K562 (cell line): ENCODE measurements around the gene MBNL1. TPM values are rescaled to one million over a fixed set of nuclear protein-coding genes. Genes with fewer than 3 reads are reported as not detected.

ENCODE experiments used
- ATF7 ChIP-seq: fragments of 450-650 bp; IDR thresholded peaks from 2 replicates; pipeline ENCODE4 v1.7.1; 2014; ENCODE audit warnings: mild to moderate bottlenecking, moderate library complexity
- DPF2 ChIP-seq: fragments of 450-650 bp; IDR thresholded peaks from 2 replicates; pipeline ENCODE4 v1.6.1; 2016
- ETV6 ChIP-seq, 3 experiments: fragments of 150-350 bp in 1 of 3; sonication (generic) in 1 of 3; formaldehyde crosslinking in 1 of 3; IDR thresholded peaks; 2 replicates each; pipeline versions ENCODE4 v1.6.1 to v1.8.0; 2014 to 2022; ENCODE audit warnings: borderline replicate concordance in 2 of 3, low read depth in 2 of 3, antibody characterized with exemption in 1 of 3, low read length in 1 of 3, mild to moderate bottlenecking in 1 of 3, missing genetic modification reagents in 1 of 3
- HCFC1 ChIP-seq: IDR thresholded peaks from 2 replicates; pipeline ENCODE4 v1.6.1; 2012; ENCODE audit warnings: low read depth, low read length, improper control_type of control experiment
- HDAC3 ChIP-seq: fragments of 450-650 bp; IDR thresholded peaks from 2 replicates; pipeline ENCODE4 v1.6.1; 2018; ENCODE audit warnings: borderline replicate concordance, mild to moderate bottlenecking, moderate library complexity; ENCODE audit not compliant: partially characterized antibody
- HNRNPK ChIP-seq: fragments of 200-400 bp; formaldehyde crosslinking; IDR thresholded peaks from one replicate; pipeline ENCODE4 v1.6.1; 2018; ENCODE audit warnings: mild to moderate bottlenecking, low read depth, low read length; ENCODE audit not compliant: poor library complexity, severe bottlenecking
- JUNB ChIP-seq: fragments of 450-650 bp; formaldehyde crosslinking; conservative IDR thresholded peaks from 2 replicates; pipeline ENCODE4 v1.4.0; 2020; ENCODE audit warnings: mild to moderate bottlenecking
- NFE2L1 ChIP-seq: fragments of 450-650 bp; IDR thresholded peaks from 2 replicates; pipeline ENCODE4 v1.6.1; 2016; ENCODE audit warnings: missing genetic modification characterization, low read depth, mild to moderate bottlenecking, missing compliant biosample characterization, moderate library complexity, borderline replicate concordance
- SMARCA5 ChIP-seq: fragments of 450-650 bp; IDR thresholded peaks from 2 replicates; pipeline ENCODE4 v1.6.1; 2016
- TAF1 ChIP-seq: IDR thresholded peaks from 2 replicates; pipeline ENCODE4 v1.6.1; 2011; ENCODE audit warnings: mild to moderate bottlenecking, low read length, moderate library complexity; ENCODE audit not compliant: insufficient read depth, control insufficient read depth, severe bottlenecking; ENCODE audit errors: extremely low read depth
- TAF7 ChIP-seq: fragments of 450-650 bp; IDR thresholded peaks from 2 replicates; pipeline ENCODE4 v1.6.1; 2016; ENCODE audit warnings: missing genetic modification characterization, missing compliant biosample characterization
- TRIM24 ChIP-seq, 2 experiments: fragments of 450-650 bp; IDR thresholded peaks; 2 replicates each; pipeline ENCODE4 v1.6.1; 2016
- ZMIZ1 ChIP-seq, 2 experiments: fragments of 150-350 bp in 1 of 2; IDR thresholded peaks; 2 replicates each; pipeline ENCODE4 v1.6.1; 2012 to 2016; ENCODE audit warnings: low read depth in 2 of 2, low read length in 2 of 2, mild to moderate bottlenecking in 1 of 2, moderate library complexity in 1 of 2
- ZNF232 ChIP-seq: sonication (generic); formaldehyde crosslinking; IDR thresholded peaks from 2 replicates; pipeline ENCODE4 v1.8.0; 2022; ENCODE audit warnings: mild to moderate bottlenecking, missing genetic modification reagents
- ZNF780A ChIP-seq: fragments of 250-450 bp; sonication (Bioruptor Pico); IDR thresholded peaks from 2 replicates; pipeline ENCODE4 v1.5.0; 2021; ENCODE audit warnings: mild to moderate bottlenecking
- polyA plus RNA-seq, 8 experiments: library from polyadenylated mRNA; depleted of rRNA in 4 of 8; stranded (reverse) in 5 of 8; unstranded in 3 of 8; fragments of >200 nt; fragmentation: Nextera tagmentation in 2 of 8; fragmentation: Illumina TruSeq in 1 of 8; extraction: Ambion mirVana in 2 of 8; extraction: Trizol in 1 of 8; gene quantifications; 2 replicates each; pipeline versions ENCODE4 v1.2.1 to v1.2.3, GENCODE V29; 2011 to 2014; ENCODE audit warnings: inconsistent platforms in 1 of 8, missing spikeins in 1 of 8
- total RNA-seq, 7 experiments: library from RNA; depleted of rRNA in 6 of 7; stranded (reverse); fragments of >200 nt in 6 of 7; fragmentation: Illumina TruSeq in 2 of 7; extraction: Trizol in 2 of 7; gene quantifications; 2 replicates each; pipeline versions ENCODE4 v1.2.1 to v1.2.3, GENCODE V29; 2011 to 2021; ENCODE audit warnings: low replicate concordance in 1 of 7
- TF ChIP-seq, protein P1 (sequence below): fragments of 250-450 bp; sonication (Bioruptor Pico); IDR thresholded peaks from 2 replicates; pipeline ENCODE4 v1.5.1; 2021; ENCODE audit warnings: mild to moderate bottlenecking
- TF ChIP-seq, protein P2 (sequence below): fragments of 450-650 bp; IDR thresholded peaks from 2 replicates; pipeline ENCODE4 v1.6.1; 2016; ENCODE audit warnings: mild to moderate bottlenecking

MBNL1 gene
- total and polyA plus RNA-seq, 9 of the 15 experiments (the other 6 are each of a cell fraction or from before 2014, with no cell fraction given) = 70.3 to 243 (median 220) TPM

DNA sequence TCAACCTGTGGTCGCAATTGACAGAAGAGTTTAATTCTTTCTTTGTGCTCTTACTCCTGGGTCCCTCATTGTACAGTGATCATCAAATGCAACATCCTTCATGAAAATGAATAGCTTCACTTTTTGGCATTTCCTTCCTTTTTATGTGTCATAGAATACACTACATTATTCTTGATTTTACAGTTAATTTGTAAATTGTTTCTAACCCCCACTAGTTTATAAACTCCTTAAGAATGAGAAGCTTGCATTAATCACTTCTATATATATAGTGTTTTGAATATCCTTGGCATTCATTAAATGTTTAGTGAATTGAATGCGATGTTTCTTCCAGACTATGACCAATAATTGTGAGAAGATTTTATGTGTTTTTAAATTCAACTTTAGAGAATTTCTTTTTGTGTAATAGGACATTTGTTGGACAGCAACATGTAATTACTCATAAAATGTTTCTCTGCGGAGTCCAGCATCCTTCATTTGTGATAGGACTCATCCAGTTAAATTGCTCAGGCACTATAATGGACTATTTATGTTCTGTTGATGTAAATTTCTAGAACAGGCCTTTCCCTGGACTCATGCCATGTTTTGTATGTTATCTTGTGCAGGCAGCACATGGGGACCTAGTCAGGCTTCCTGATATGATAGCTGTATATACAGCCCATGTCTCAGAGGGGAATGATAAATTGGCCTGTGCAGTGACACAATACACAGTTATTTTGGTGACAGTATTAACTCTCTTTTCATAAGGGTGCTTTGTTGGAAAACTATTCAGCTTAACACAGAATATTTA is 51.3 kb downstream of the MBNL1 start (continued):
- TF ChIP-seq JUNB (CRISPR knock-in tag) = no peak
- no peak for TF ChIP-seq ZNF780A (CRISPR knock-in tag)
- TF ChIP-seq ETV6 (IDR thresholded peaks at IDR 0.05; ENCODE audit: borderline replicate concordance in 1 of 2, low read depth in 2 of 2, low read length in 1 of 2) = 0 out of 4 replicates have a peak, but pooled peaks of 1 of the 2 experiments have one; percentile 41
- TF ChIP-seq ETV6 (CRISPR knock-in tag; IDR thresholded peaks at IDR 0.05; ENCODE audit: borderline replicate concordance) = no peak
- TF ChIP-seq HNRNPK = no peak
- TF ChIP-seq TRIM24 (IDR thresholded peaks at IDR 0.05) = peak; percentile 76 to 79
- peak; percentile 31 for TF ChIP-seq TAF1
- TF ChIP-seq SMARCA5 = no peak
- TF ChIP-seq, protein P1, sequence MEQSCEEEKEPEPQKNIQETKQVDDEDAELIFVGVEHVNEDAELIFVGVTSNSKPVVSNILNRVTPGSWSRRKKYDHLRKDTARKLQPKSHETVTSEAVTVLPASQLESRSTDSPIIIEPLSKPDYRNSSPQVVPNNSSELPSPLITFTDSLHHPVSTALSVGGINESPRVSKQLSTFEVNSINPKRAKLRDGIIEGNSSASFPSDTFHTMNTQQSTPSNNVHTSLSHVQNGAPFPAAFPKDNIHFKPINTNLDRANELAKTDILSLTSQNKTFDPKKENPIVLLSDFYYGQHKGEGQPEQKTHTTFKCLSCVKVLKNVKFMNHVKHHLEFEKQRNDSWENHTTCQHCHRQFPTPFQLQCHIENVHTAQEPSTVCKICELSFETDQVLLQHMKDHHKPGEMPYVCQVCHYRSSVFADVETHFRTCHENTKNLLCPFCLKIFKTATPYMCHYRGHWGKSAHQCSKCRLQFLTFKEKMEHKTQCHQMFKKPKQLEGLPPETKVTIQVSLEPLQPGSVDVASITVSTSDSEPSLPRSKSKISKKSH = no peak
- TF ChIP-seq HDAC3 = peak; percentile 85
- peak; percentile 98 for TF ChIP-seq DPF2
- TF ChIP-seq ATF7 = peak; percentile 84
- TF ChIP-seq HCFC1 = no peak
- no peak for TF ChIP-seq TAF7 (tag)
- TF ChIP-seq, protein P2, sequence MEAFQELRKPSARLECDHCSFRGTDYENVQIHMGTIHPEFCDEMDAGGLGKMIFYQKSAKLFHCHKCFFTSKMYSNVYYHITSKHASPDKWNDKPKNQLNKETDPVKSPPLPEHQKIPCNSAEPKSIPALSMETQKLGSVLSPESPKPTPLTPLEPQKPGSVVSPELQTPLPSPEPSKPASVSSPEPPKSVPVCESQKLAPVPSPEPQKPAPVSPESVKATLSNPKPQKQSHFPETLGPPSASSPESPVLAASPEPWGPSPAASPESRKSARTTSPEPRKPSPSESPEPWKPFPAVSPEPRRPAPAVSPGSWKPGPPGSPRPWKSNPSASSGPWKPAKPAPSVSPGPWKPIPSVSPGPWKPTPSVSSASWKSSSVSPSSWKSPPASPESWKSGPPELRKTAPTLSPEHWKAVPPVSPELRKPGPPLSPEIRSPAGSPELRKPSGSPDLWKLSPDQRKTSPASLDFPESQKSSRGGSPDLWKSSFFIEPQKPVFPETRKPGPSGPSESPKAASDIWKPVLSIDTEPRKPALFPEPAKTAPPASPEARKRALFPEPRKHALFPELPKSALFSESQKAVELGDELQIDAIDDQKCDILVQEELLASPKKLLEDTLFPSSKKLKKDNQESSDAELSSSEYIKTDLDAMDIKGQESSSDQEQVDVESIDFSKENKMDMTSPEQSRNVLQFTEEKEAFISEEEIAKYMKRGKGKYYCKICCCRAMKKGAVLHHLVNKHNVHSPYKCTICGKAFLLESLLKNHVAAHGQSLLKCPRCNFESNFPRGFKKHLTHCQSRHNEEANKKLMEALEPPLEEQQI = peak; percentile 89
- no peak for TF ChIP-seq ZNF232
- no peak for TF ChIP-seq NFE2L1 (tag)
- peak in 1 of 2 experiments; percentile 91; a peak in 2 of 4 replicates for TF ChIP-seq ZMIZ1 (IDR thresholded peaks at IDR 0.05; ENCODE audit: low read depth in 2 of 2, low read length in 2 of 2)
